ENCODE data around the gene MFSD2A. TPM values are rescaled to one million over a fixed set of nuclear protein-coding genes. Genes with fewer than 3 reads are reported as not detected.
"Not testable (repeated sequence)": the region's sequence is repeated elsewhere in the genome, so short reads cannot be mapped to it uniquely, and the experiment has no call there.

The MFSD2A gene
- total RNA-seq, 1 experiment from 2014 or later, result 5.8 TPM

GRCh38 chr1:39957299-39958015 lies 2.5 kb downstream of the MFSD2A start:
- peak; percentile 27 for DNase-seq
- H3K36me3 ChIP-seq, result no peaks in the 10 kb centered on the region
- no peak overlapping the region for H3K4me3 ChIP-seq
- no peaks in the 10 kb centered on the region for H3K27me3 ChIP-seq
- H3K9me3 ChIP-seq, result no peaks in the 10 kb centered on the region

GRCh38 chr1:39958403-39959200 lies 3.7 kb downstream of the MFSD2A start:
- Histone ChIP-seq H3K27me3 (no peaks in the 10 kb centered on the region), H3K9me3 (no peaks in the 10 kb centered on the region), H3K4me3 (no peak overlapping the region), H3K36me3 (no peaks in the 10 kb centered on the region)
- DNase-seq, result no peak

DNA sequence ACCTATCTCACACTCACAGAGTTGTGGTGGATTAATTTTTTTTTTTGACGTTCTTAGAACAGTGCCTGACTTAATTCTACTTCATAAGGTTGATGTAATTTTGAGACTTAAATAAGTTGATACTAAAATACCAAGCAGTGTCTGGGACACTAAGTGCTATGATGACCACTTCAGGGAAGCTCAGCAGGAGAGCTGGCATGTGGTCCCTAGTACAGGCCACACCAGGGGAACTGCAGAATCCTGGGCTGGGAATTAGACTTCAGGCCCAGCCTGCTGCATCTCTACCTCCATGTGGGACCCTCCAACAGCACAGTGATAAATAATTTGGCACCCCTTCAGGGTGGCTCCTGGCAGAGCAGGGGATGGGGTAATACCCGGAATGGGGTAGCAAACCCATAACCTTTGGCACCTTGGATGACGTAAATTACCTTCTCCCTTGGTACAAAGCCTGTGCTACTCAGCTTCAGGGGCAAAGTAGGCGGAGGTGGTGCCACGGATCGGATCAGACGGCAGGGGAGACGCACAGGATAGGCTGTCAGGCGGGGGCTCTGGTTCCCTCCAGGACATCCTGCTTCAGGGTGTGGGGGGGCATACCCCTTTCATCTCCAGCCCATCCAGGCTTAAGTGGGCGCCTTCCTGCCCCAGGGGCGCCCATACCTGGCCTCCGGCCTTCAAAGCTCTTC lies 4.8 kb downstream of the MFSD2A start:
- no peaks in the 10 kb centered on the region for H3K27me3 ChIP-seq

DNA sequence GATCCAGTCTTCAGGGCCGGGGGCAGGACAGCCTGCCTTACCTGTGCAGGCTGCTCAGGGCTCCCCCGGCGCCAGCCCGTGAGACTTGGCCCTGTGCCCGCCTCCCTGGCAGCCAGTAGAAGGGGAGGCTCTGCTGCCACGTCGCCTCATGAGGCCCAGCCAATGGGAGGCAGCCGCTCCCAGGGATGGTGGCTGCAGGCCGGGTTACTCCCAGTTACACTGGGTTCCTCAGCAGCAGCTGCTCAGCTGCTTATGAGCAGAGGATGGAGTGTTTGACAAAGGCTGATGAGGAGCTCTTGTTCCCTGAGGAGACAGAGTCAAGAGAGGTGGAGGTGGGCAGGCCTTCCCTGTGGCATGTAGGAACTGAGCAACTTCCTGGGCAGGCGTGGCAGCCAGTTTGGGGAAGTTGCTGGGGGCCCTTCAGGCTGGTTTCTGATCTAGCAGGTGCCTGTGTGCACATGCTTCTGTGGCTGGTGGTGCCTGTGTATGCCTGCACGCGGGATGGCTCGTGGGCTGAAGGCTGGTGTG lies 5.5 kb downstream of the MFSD2A start:
- H3K9me3 ChIP-seq, result no peaks in the 10 kb centered on the region
- no peaks in the 10 kb centered on the region for H3K27me3 ChIP-seq
- no peak overlapping the region for H3K4me3 ChIP-seq
- no peaks in the 10 kb centered on the region for H3K36me3 ChIP-seq
- DNase-seq, result no peak

More for the DNA sequence above, 4.8 kb downstream of the MFSD2A start:
- H3K4me3 ChIP-seq, result no peak overlapping the region
- H3K9me3 ChIP-seq, result no peaks in the 10 kb centered on the region
- no peaks in the 10 kb centered on the region for H3K36me3 ChIP-seq
- no peak for DNase-seq

DNA sequence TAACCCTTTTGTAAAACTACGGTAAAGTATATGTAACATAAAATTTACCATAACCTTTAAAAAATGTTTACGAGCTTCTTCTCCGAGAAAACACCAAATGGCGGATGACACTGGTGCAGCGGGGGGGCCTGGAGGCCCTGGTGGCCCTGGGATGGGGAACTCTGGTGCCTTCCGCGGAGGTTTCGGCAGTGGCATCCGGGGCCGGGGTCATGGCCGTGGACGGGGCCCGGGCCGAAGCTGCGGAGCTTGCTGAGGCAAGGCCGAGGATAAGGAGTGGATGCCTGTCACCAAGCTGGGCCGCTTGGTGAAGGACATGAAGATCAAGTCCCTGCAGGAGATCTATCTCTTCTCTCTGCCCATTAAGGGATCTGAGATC lies 7.5 kb downstream of the MFSD2A start:
- Histone ChIP-seq H3K4me3 (no peak overlapping the region), H3K9me3 (no peaks in the 10 kb centered on the region), H3K36me3 (no peaks in the 10 kb centered on the region), H3K27me3 (no peaks in the 10 kb centered on the region)
- DNase-seq, result no peak

DNA sequence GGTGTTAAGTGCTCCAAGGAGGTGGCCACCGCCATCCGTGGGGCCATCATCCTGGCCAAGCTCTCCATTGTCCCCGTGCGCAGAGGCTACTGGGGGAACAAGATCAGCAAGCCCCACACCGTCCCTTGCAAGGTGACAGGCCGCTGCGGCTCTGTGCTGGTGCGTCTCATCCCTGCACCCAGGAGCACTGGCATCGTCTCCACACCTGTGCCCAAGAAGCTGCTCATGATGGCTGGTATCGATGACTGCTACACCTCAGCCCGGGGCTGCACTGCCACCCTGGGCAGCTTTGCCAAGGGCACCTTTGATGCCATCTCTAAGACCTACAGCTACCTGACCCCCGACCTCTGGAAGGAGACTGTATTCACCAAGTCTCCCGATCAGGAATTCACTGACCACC lies 8.0 kb downstream of the MFSD2A start:
- not testable (repeated sequence) for H3K4me3 ChIP-seq, H3K27me3 ChIP-seq, DNase-seq, H3K36me3 ChIP-seq, H3K9me3 ChIP-seq

DNA sequence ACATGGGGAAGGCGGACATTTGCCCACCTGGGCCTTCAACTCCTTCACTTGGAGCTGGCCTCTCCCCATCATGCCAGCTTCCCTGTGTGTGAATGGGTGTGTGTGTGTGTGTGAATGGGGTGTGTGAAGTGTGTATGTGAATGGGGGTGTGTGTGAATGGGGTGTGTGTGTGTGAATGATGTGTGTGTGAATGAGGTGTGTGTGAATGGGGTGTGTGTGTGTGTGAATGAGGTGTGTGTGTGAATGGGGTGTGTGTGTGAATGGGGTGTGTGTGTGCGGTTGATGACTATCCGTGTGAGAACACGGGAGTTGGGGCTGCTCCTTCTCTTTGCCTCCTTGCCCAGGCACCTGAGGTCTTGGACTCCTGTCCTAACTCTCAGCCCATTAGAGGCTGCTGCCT lies 9.6 kb downstream of the MFSD2A start:
- no peak overlapping the region for H3K4me3 ChIP-seq
- H3K27me3 ChIP-seq, result no peaks in the 10 kb centered on the region
- no peak for DNase-seq
- no peaks in the 10 kb centered on the region; the same call in none of the 2 replicates for H3K36me3 ChIP-seq
- H3K9me3 ChIP-seq, result no peaks in the 10 kb centered on the region

GRCh38 chr1:39965044-39965443 lies 10.1 kb downstream of the MFSD2A start:
- Histone ChIP-seq H3K9me3 (no peaks in the 10 kb centered on the region), H3K27me3 (no peaks in the 10 kb centered on the region), H3K36me3 (no peaks in the 10 kb centered on the region; the same call in none of the 2 replicates), H3K4me3 (no peak overlapping the region)
- DNase-seq, result no peak

DNA sequence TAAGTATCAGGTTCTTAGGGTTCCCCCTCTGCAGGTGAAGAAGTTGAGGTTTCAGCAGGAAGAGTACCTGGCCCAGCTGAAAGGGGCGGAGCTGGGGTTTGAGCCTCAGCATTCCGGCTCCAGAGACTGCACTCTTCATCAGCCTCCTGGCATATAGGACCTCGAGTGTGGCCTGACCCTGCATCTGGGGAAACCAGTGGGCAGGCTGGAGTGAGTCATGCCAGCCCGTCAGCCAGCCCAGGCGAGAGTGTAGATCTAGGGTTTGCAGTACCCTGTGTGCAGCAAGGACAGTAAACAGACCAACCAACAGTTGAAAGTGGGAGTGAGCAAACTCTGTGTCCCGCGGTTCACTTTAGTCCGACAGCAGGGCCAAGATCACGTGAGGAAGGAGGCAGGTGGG lies 14.1 kb downstream of the MFSD2A start:
- Histone ChIP-seq H3K27me3 (no peaks in the 10 kb centered on the region), H3K36me3 (no peaks in the 10 kb centered on the region; the same call in none of the 2 replicates), H3K9me3 (no peaks in the 10 kb centered on the region), H3K4me3 (no peak overlapping the region)
- no peak for DNase-seq

- DNase-seq, result no peak
- H3K9me3 ChIP-seq, result no peaks in the 10 kb centered on the region
- H3K27me3 ChIP-seq, result no peaks in the 10 kb centered on the region
- H3K4me3 ChIP-seq, result no peak overlapping the region
- no peaks in the 10 kb centered on the region; the same call in none of the 2 replicates for H3K36me3 ChIP-seq
Measured at GRCh38 chr1:39969531-39970270, 14.8 kb downstream of the MFSD2A start.

GRCh38 chr1:39970274-39970673 lies 15.3 kb downstream of the MFSD2A start:
- DNase-seq, result no peak
- Histone ChIP-seq H3K4me3 (no peak overlapping the region), H3K27me3 (no peaks in the 10 kb centered on the region), H3K9me3 (no peaks in the 10 kb centered on the region), H3K36me3 (no peaks in the 10 kb centered on the region; the same call in none of the 2 replicates)

DNA sequence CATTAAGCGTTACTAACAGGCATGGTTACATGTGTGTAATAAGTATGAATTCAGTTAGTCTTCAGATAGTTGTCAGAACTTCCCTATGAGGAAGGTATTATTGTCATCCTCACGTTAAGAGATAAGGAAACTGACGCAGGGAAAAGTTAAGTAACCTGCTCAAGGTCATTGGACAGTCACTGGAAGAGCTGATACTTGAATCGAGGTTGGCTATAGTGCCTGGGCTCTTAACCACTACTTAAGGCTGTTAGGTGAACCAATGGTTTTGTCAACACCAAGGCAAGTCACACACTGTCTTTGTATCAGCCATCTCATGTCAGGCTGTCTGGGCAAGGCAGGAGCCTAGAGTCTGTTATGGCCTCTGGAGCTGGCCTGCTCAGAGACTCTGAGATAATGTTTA lies 16.2 kb downstream of the MFSD2A start:
- Histone ChIP-seq H3K9me3 (no peaks in the 10 kb centered on the region), H3K27me3 (no peaks in the 10 kb centered on the region), H3K4me3 (no peak overlapping the region), H3K36me3 (no peaks in the 10 kb centered on the region; the same call in none of the 2 replicates)
- DNase-seq, result no peak

- DNase-seq, result peak; percentile 61
- Histone ChIP-seq H3K27me3 (no peaks in the 10 kb centered on the region), H3K36me3 (no peaks in the 10 kb centered on the region; the same call in none of the 2 replicates), H3K9me3 (no peaks in the 10 kb centered on the region), H3K4me3 (no peak overlapping the region)
Measured at GRCh38 chr1:39973503-39974135, 18.7 kb downstream of the MFSD2A start.

DNA sequence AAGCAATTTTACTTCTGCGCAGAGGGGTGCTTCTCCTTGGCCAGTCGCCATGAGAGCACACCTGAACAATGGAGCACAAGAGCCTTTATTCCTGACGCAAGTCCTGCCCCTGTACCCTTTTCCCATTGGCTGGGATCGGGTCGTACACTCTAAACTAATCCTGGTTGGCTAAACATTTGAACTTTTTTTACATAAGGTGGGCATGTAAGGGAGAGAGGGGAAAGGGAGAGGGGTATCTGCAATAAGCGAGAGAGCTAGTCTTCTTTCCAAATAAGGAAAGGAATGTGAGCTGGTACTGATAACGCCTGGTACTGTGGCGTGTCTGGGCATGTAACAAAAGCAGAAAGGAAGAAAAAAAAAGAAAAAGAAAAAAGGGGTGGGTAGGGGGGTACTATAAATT lies 21.8 kb downstream of the MFSD2A start:
- Histone ChIP-seq H3K4me3 (no peak overlapping the region), H3K27me3 (no peaks in the 10 kb centered on the region), H3K36me3 (no peaks in the 10 kb centered on the region), H3K9me3 (no peaks in the 10 kb centered on the region)
- no peak for DNase-seq

GRCh38 chr1:39977202-39977601 lies 22.3 kb downstream of the MFSD2A start:
- H3K27me3 ChIP-seq, result no peaks in the 10 kb centered on the region
- DNase-seq, result no peak
- H3K36me3 ChIP-seq, result no peaks in the 10 kb centered on the region
- H3K9me3 ChIP-seq, result no peaks in the 10 kb centered on the region
- no peak overlapping the region for H3K4me3 ChIP-seq

DNA sequence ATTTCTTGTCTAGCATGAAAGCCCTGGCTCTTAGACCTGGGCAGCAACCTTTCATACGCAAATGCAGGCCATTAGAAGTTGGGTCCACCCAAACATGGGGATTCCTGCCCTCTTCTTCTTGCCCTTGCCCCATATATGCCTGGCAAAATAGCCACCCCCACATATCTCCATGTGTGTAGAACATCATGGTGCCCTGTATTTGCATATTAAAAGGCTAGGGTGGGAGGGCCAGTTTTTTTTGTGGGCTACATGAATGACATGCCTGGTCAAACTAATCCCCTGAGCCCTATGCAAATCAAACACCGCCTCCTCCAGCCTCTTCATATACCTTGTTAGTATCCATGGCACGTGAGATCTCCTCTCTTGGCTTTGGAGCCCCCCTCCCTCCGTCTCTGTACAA lies 24.7 kb downstream of the MFSD2A start:
- H3K4me3 ChIP-seq, result no peak overlapping the region
- no peaks in the 10 kb centered on the region for H3K36me3 ChIP-seq
- no peaks in the 10 kb centered on the region for H3K9me3 ChIP-seq
- no peak for DNase-seq
- H3K27me3 ChIP-seq, result no peaks in the 10 kb centered on the region

All from MG63 (cell line).